Liver (tissue), 9 donors: ENCODE measurements around the gene CYB5R4. TPM values are rescaled to one million over a fixed set of nuclear protein-coding genes. Genes with fewer than 3 reads are reported as not detected.
"Not testable (repeated sequence)": the region's sequence is repeated elsewhere in the genome, so short reads cannot be mapped to it uniquely, and the experiment has no call there.

Source experiments
- DNase-seq: peaks from one replicate; pipeline ENCODE4 v3.0.0-alpha.2; 2017; ENCODE audit warnings: low spot score
- H3K27ac ChIP-seq, 2 donors: one replicate each; pipeline ENCODE4 v1.7.0; 2013; ENCODE audit warnings: inconsistent platforms in 2 of 2, low read length in 2 of 2, control low read depth in 1 of 2, low read depth in 1 of 2, mild to moderate bottlenecking in 1 of 2
- H3K27me3 ChIP-seq, 4 donors: one replicate each; pipeline versions ENCODE4 v1.6.1 to v1.7.0; 2013; ENCODE audit warnings: low read length in 3 of 4, inconsistent platforms in 1 of 4, mild to moderate bottlenecking in 1 of 4, moderate library complexity in 1 of 4; ENCODE audit not compliant: control insufficient read depth in 4 of 4, insufficient read depth in 4 of 4
- H3K36me3 ChIP-seq, 4 donors: one replicate each; pipeline versions ENCODE4 v1.6.1 to v1.7.0; 2013; ENCODE audit warnings: low read length in 3 of 4, mild to moderate bottlenecking in 3 of 4, low read depth in 1 of 4, moderate library complexity in 1 of 4; ENCODE audit not compliant: control insufficient read depth in 4 of 4, insufficient read depth in 3 of 4
- H3K4me1 ChIP-seq, 4 donors: one replicate each; pipeline versions ENCODE4 v1.6.1 to v1.7.0; 2013; ENCODE audit warnings: low read length in 3 of 4, mild to moderate bottlenecking in 3 of 4, moderate library complexity in 1 of 4; ENCODE audit not compliant: control insufficient read depth in 4 of 4, insufficient read depth in 4 of 4
- H3K4me3 ChIP-seq, 3 donors: one replicate each; pipeline versions ENCODE4 v1.6.1 to v1.7.0; 2013; ENCODE audit warnings: low read length in 3 of 3, control low read depth in 1 of 3, low read depth in 1 of 3, mild to moderate bottlenecking in 1 of 3
- H3K9ac ChIP-seq, 2 donors: one replicate each; pipeline ENCODE4 v1.7.0; 2013; ENCODE audit warnings: low read length in 2 of 2, mild to moderate bottlenecking in 2 of 2, moderate library complexity in 2 of 2, control low read depth in 1 of 2, low read depth in 1 of 2
- H3K9me3 ChIP-seq, 4 donors: one replicate each; pipeline versions ENCODE4 v1.6.1 to v1.7.0; 2013; ENCODE audit warnings: low read length in 3 of 4; ENCODE audit not compliant: control insufficient read depth in 4 of 4
- EGR1 ChIP-seq, 2 donors: IDR thresholded peaks; 2 replicates each; pipeline ENCODE4 v1.6.1; 2016 to 2018; ENCODE audit warnings: antibody characterized with exemption in 2 of 2, low read depth in 2 of 2
- FOXA2 ChIP-seq: IDR thresholded peaks from 2 replicates; pipeline ENCODE4 v1.6.1; 2016; ENCODE audit warnings: antibody characterized with exemption
- GABPA ChIP-seq, 2 donors: IDR thresholded peaks in 1 of 2; conservative IDR thresholded peaks in 1 of 2; 2 replicates each; pipeline ENCODE4 v1.6.1; 2016; ENCODE audit warnings: antibody characterized with exemption in 2 of 2, mild to moderate bottlenecking in 1 of 2, moderate library complexity in 1 of 2
- SP1 ChIP-seq: IDR thresholded peaks from 2 replicates; pipeline ENCODE4 v1.6.1; 2018; ENCODE audit warnings: antibody characterized with exemption, mild to moderate bottlenecking
- TAF1 ChIP-seq: conservative IDR thresholded peaks from 2 replicates; pipeline ENCODE4 v1.6.1; 2016; ENCODE audit warnings: antibody characterized with exemption, mild to moderate bottlenecking
- WGBS: extraction: QIAGEN DNeasy Blood & Tissue Kit; methylation state at CpG from one replicate; pipeline ENCODE4 v1.1.7; 2013; 5-methylcytosine and 5-hydroxymethylcytosine counted together
- polyA plus RNA-seq, 2 donors: library from polyadenylated mRNA; stranded (reverse) in 1 of 2; unstranded in 1 of 2; fragments of 200-250 nt in 1 of 2; fragments of >200 nt in 1 of 2; fragmentation: Nextera tagmentation in 1 of 2; extraction: Ambion mirVana in 1 of 2; gene quantifications; one replicate each; pipeline versions ENCODE4 v1.2.1 to v1.2.3, GENCODE V29; 2013 to 2015
- total RNA-seq, 2 donors: library from RNA; depleted of rRNA; stranded (reverse); fragments of >200 nt; gene quantifications; one replicate each; pipeline ENCODE4 v1.2.3, GENCODE V29; 2014
- TF ChIP-seq, protein P1 (sequence below): IDR thresholded peaks from 2 replicates; pipeline ENCODE4 v1.6.1; 2016; ENCODE audit warnings: antibody characterized with exemption
- TF ChIP-seq, protein P2 (sequence below): IDR thresholded peaks from 2 replicates; pipeline ENCODE4 v1.6.1; 2016; ENCODE audit warnings: antibody characterized with exemption
- TF ChIP-seq, protein P3 (sequence below): fragments of 150-350 bp; IDR thresholded peaks from 2 replicates; pipeline ENCODE4 v1.5.1; 2017; ENCODE audit warnings: improper control_type of control experiment, low read depth, low read length; ENCODE audit not compliant: missing input control
- TF ChIP-seq, protein P4 (sequence below): IDR thresholded peaks from 2 replicates; pipeline ENCODE4 v1.6.1; 2016; ENCODE audit warnings: antibody characterized with exemption
- TF ChIP-seq, protein P5 (sequence below): IDR thresholded peaks from 2 replicates; pipeline ENCODE4 v1.6.1; 2016; ENCODE audit warnings: antibody characterized with exemption, mild to moderate bottlenecking
- donor health status: healthy.
- donor health status: healthy.
- donor health status: healthy.
- donor health status: healthy.
- donor health status: healthy.

Gene CYB5R4
- total and polyA plus RNA-seq, 4 donors = 3.4 to 7.8 (median 5.4) TPM

DNA sequence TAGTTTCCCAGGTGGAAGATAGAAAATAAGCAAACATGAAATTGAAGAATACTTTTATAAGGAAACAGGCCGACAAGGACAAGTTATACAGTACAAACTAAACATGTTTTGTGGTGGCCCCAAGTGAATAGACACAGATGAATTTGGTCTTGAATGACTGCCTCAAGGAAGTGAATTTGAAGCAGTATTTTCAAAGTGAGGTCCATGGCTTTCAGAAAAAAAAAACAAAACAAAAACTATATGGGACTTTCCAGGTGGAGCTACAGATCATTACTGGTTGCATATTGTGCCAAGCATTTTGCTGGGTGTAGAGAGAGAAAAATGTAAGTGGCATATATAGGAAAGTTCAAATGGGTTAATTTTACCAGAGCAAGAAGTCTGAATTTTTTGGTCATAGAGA, 68.8 kb downstream of the CYB5R4 start:
- no peak overlapping the region for H3K27ac ChIP-seq
- no peak for DNase-seq
- H3K9ac ChIP-seq = no peak overlapping the region
- WGBS = 96% methylated on average over 1 of the region's 1 CpG
- TF ChIP-seq, protein P1, sequence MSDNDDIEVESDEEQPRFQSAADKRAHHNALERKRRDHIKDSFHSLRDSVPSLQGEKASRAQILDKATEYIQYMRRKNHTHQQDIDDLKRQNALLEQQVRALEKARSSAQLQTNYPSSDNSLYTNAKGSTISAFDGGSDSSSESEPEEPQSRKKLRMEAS = no peak
- TF ChIP-seq, protein P2, sequence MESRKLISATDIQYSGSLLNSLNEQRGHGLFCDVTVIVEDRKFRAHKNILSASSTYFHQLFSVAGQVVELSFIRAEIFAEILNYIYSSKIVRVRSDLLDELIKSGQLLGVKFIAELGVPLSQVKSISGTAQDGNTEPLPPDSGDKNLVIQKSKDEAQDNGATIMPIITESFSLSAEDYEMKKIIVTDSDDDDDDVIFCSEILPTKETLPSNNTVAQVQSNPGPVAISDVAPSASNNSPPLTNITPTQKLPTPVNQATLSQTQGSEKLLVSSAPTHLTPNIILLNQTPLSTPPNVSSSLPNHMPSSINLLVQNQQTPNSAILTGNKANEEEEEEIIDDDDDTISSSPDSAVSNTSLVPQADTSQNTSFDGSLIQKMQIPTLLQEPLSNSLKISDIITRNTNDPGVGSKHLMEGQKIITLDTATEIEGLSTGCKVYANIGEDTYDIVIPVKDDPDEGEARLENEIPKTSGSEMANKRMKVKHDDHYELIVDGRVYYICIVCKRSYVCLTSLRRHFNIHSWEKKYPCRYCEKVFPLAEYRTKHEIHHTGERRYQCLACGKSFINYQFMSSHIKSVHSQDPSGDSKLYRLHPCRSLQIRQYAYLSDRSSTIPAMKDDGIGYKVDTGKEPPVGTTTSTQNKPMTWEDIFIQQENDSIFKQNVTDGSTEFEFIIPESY = no peak
- TF ChIP-seq TAF1 (no peak), GABPA (IDR thresholded peaks at IDR 0.05 in 1 of 2, conservative IDR thresholded peaks at IDR 0.05 in 1 of 2) (no peak), FOXA2 (no peak), EGR1 (IDR thresholded peaks at IDR 0.05; ENCODE audit: low read depth in 2 of 2) (no peak), SP1 (no peak)
- TF ChIP-seq, protein P3, sequence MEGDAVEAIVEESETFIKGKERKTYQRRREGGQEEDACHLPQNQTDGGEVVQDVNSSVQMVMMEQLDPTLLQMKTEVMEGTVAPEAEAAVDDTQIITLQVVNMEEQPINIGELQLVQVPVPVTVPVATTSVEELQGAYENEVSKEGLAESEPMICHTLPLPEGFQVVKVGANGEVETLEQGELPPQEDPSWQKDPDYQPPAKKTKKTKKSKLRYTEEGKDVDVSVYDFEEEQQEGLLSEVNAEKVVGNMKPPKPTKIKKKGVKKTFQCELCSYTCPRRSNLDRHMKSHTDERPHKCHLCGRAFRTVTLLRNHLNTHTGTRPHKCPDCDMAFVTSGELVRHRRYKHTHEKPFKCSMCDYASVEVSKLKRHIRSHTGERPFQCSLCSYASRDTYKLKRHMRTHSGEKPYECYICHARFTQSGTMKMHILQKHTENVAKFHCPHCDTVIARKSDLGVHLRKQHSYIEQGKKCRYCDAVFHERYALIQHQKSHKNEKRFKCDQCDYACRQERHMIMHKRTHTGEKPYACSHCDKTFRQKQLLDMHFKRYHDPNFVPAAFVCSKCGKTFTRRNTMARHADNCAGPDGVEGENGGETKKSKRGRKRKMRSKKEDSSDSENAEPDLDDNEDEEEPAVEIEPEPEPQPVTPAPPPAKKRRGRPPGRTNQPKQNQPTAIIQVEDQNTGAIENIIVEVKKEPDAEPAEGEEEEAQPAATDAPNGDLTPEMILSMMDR = no peak
- TF ChIP-seq, protein P4, sequence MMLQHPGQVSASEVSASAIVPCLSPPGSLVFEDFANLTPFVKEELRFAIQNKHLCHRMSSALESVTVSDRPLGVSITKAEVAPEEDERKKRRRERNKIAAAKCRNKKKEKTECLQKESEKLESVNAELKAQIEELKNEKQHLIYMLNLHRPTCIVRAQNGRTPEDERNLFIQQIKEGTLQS = no peak
- TF ChIP-seq, protein P5, sequence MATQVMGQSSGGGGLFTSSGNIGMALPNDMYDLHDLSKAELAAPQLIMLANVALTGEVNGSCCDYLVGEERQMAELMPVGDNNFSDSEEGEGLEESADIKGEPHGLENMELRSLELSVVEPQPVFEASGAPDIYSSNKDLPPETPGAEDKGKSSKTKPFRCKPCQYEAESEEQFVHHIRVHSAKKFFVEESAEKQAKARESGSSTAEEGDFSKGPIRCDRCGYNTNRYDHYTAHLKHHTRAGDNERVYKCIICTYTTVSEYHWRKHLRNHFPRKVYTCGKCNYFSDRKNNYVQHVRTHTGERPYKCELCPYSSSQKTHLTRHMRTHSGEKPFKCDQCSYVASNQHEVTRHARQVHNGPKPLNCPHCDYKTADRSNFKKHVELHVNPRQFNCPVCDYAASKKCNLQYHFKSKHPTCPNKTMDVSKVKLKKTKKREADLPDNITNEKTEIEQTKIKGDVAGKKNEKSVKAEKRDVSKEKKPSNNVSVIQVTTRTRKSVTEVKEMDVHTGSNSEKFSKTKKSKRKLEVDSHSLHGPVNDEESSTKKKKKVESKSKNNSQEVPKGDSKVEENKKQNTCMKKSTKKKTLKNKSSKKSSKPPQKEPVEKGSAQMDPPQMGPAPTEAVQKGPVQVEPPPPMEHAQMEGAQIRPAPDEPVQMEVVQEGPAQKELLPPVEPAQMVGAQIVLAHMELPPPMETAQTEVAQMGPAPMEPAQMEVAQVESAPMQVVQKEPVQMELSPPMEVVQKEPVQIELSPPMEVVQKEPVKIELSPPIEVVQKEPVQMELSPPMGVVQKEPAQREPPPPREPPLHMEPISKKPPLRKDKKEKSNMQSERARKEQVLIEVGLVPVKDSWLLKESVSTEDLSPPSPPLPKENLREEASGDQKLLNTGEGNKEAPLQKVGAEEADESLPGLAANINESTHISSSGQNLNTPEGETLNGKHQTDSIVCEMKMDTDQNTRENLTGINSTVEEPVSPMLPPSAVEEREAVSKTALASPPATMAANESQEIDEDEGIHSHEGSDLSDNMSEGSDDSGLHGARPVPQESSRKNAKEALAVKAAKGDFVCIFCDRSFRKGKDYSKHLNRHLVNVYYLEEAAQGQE = no peak
- peaks cover 0 to 15% (median 3%) of the 10 kb centered on the region in 4 donors for H3K36me3 ChIP-seq
- no peaks in the 10 kb centered on the region for H3K27me3 ChIP-seq
- H3K4me1 ChIP-seq = no peaks in the 10 kb centered on the region
- H3K4me3 ChIP-seq = no peak overlapping the region
- H3K9me3 ChIP-seq = no peaks in the 10 kb centered on the region

DNA sequence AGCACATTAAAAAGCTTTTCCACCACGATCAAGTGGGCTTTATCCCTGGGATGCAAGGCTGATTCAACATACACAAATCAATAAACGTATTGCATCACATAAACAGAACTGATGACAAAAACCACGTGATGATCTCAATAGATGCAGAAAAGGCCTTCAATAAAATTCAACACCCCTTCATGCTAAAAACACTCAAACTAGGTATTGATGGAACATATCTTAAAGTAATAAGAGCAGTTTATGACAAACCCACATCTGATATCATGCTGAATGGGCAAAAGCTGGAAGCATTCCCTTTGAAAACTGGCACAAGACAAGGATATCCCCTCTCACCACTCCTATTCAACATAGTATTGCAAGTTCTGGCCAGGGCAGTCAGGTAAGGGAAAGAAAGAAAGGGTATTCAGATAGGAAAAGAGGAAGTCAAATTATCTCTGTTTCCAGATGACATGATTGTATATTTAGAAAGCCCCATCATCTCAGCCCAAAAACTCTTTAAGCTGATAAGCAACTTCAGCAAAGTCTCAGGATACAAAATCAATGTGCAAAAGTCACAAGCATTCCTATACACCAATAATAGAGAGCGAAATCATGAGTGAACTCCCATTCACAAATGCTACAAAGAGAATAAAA, 86.8 kb downstream of the CYB5R4 start:
- not testable (repeated sequence) for H3K9me3 ChIP-seq, DNase-seq, H3K4me3 ChIP-seq, H3K27ac ChIP-seq, H3K27me3 ChIP-seq, H3K9ac ChIP-seq, H3K4me1 ChIP-seq, H3K36me3 ChIP-seq
- 92% methylated on average over 4 of the region's 4 CpGs for WGBS

DNA sequence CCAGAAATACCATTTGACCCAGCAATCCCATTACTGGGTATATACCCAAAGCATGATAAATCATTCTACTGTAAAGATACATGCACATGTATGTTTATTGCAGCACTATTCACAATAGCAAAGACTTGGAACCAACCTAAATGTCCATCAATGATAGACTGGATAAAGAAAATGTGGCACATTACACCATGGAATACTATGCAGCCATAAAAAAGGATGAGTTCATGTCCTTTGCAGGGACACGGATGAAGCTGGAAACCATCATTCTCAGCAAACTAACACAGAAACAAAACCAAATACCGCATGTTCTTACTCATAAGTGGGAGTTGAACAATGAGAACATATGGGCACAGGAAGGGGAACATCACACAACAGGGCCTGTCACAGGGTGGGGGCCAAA, 88.5 kb downstream of the CYB5R4 start:
- WGBS = over 99% methylated on average over 2 of the region's 2 CpGs
- H3K9ac ChIP-seq, H3K4me1 ChIP-seq, DNase-seq, H3K27me3 ChIP-seq, H3K4me3 ChIP-seq, H3K9me3 ChIP-seq, H3K36me3 ChIP-seq, H3K27ac ChIP-seq: not testable (repeated sequence)
